Thoracic aorta (tissue), 2 donors: Measurements from ENCODE around the gene DUOX1. TPM values are rescaled to one million over a fixed set of nuclear protein-coding genes. Genes with fewer than 3 reads are reported as not detected.
A peak's percentile ranks its signal among the peaks of the same experiment; 100 is the strongest.

Experiments used
- ATAC-seq: fragments of 150-250 bp; one replicate; pipeline ENCODE4 v1.8.0; 2017; ENCODE audit warnings: low read depth; ENCODE audit not compliant: insufficient number of reproducible peaks, low FRiP score
- DNase-seq: peaks from one replicate; pipeline ENCODE4 v3.0.0-alpha.2; 2020; ENCODE audit warnings: low spot score
- H3K27ac ChIP-seq, 2 donors: fragments of 200-600 bp; sonication (generic); 1 replicate in 1 of 2; 2 replicates in 1 of 2; pipeline ENCODE4 v1.5.1; 2016; ENCODE audit warnings: mild to moderate bottlenecking in 2 of 2, moderate library complexity in 2 of 2
- H3K27me3 ChIP-seq: fragments of 200-600 bp; sonication (generic); replicated peaks from 2 replicates; pipeline ENCODE4 v1.6.0; 2016; ENCODE audit warnings: mild to moderate bottlenecking; ENCODE audit not compliant: insufficient read depth
- H3K36me3 ChIP-seq: fragments of 200-600 bp; sonication (generic); one replicate; pipeline ENCODE4 v1.5.1; 2016
- H3K4me1 ChIP-seq, 2 donors: fragments of 200-600 bp; sonication (generic); 1 replicate in 1 of 2; 2 replicates in 1 of 2; pipeline versions ENCODE4 v1.5.1 to v1.6.0; 2016; ENCODE audit warnings: low read depth in 2 of 2, mild to moderate bottlenecking in 1 of 2; ENCODE audit not compliant: control insufficient read depth in 1 of 2
- H3K4me3 ChIP-seq: fragments of 200-600 bp; sonication (generic); 2 replicates; pipeline ENCODE4 v1.5.1; 2016; ENCODE audit warnings: mild to moderate bottlenecking
- H3K9me3 ChIP-seq: fragments of 200-600 bp; sonication (generic); 2 replicates; pipeline ENCODE4 v1.5.1; 2016
- CTCF ChIP-seq: fragments of 200-600 bp; sonication (generic); IDR thresholded peaks from one replicate; pipeline ENCODE4 v1.5.1; 2019; ENCODE audit warnings: antibody characterized with exemption
- total RNA-seq, 2 donors: library from RNA; depleted of rRNA; stranded (reverse); fragments of >200 nt; gene quantifications; one replicate each; pipeline versions ENCODE4 v1.1.0 to v1.2.3, GENCODE V29; 2016

The DUOX1 gene
- total RNA-seq, 2 donors from 2014 or later = 0.56 to 0.68 TPM

- Histone ChIP-seq H3K27me3 (no peaks in the 10 kb centered on the region), H3K4me1 (peaks cover 0 to 7% of the 10 kb centered on the region in 2 donors), H3K9me3 (no peaks in the 10 kb centered on the region), H3K4me3 (no peak overlapping the region), H3K36me3 (no peaks in the 10 kb centered on the region), H3K27ac (no peak overlapping the region)
- no peak for ATAC-seq
- no peak for DNase-seq
- peak; percentile 33 for TF ChIP-seq CTCF
These were observed 3.1 kb upstream of the DUOX1 start for GRCh38 chr15:45126535-45127158.

GRCh38 chr15:45128971-45129639 lies 689 bp upstream of the DUOX1 start:
- Histone ChIP-seq H3K36me3 (no peaks in the 10 kb centered on the region), H3K4me1 (peaks cover 0 to 7% of the 10 kb centered on the region in 2 donors), H3K27me3 (no peaks in the 10 kb centered on the region), H3K27ac (no peak overlapping the region), H3K9me3 (no peaks in the 10 kb centered on the region), H3K4me3 (peak overlapping the region; percentile 55)
- ATAC-seq (no peak), DNase-seq (no peak)
- no peak for TF ChIP-seq CTCF

GRCh38 chr15:45130291-45131000 lies 652 bp downstream of the DUOX1 start:
- ATAC-seq (no peak), DNase-seq (no peak)
- Histone ChIP-seq H3K4me1 (peaks cover 0 to 14% of the 10 kb centered on the region in 2 donors), H3K9me3 (no peaks in the 10 kb centered on the region), H3K27me3 (no peaks in the 10 kb centered on the region), H3K27ac (no peak overlapping the region), H3K36me3 (no peaks in the 10 kb centered on the region), H3K4me3 (no peak overlapping the region)
- TF ChIP-seq CTCF = no peak

- ATAC-seq (no peak), DNase-seq (no peak)
- Histone ChIP-seq H3K4me1 (peaks cover 0 to 14% of the 10 kb centered on the region in 2 donors), H3K4me3 (no peak overlapping the region), H3K27me3 (peaks cover 7% of the 10 kb centered on the region), H3K27ac (no peak overlapping the region), H3K9me3 (no peaks in the 10 kb centered on the region), H3K36me3 (no peaks in the 10 kb centered on the region)
- TF ChIP-seq CTCF = no peak
These were observed 1.7 kb downstream of the DUOX1 start for GRCh38 chr15:45131510-45131909.

GRCh38 chr15:45132844-45133560 lies 3.2 kb downstream of the DUOX1 start:
- ATAC-seq (no peak), DNase-seq (no peak)
- no peaks in the 10 kb centered on the region for H3K36me3 ChIP-seq
- TF ChIP-seq CTCF = no peak
- H3K9me3 ChIP-seq = no peaks in the 10 kb centered on the region
- peaks cover 10% of the 10 kb centered on the region for H3K27me3 ChIP-seq
- peaks cover 0 to 14% of the 10 kb centered on the region in 2 donors for H3K4me1 ChIP-seq
- no peak overlapping the region for H3K4me3 ChIP-seq
- no peak overlapping the region for H3K27ac ChIP-seq
